ENCODE measurements around the gene DLG2.
A peak's percentile ranks its signal among the peaks of the same experiment; 100 is the strongest.

Gene DLG2

GRCh38 chr11:84757711-84758110 lies 869.4 kb downstream of the DLG2 start:
- no peak overlapping the region for H3K4me3 ChIP-seq (replicated peaks; ENCODE audit: insufficient read depth, low read length)
- no peak overlapping the region for H3K27ac ChIP-seq (replicated peaks)
- no peak for TF ChIP-seq GABPA (IDR thresholded peaks at IDR 0.05; ENCODE audit: low read depth)
- no peak for TF ChIP-seq REST (IDR thresholded peaks at IDR 0.05; ENCODE audit: insufficient replicate concordance, low read depth)
- TF ChIP-seq CTCF (IDR thresholded peaks at IDR 0.05; ENCODE audit: insufficient read depth, low read length), result no peak
- no peaks in the 10 kb centered on the region for H3K27me3 ChIP-seq (ENCODE audit: insufficient read depth, poor library complexity, severe bottlenecking)
- DNase-seq (ENCODE audit: low read depth in 1 of 2, low spot score in 1 of 2), result no peak

- Histone ChIP-seq H3K27me3 (ENCODE audit: insufficient read depth, poor library complexity, severe bottlenecking) (no peaks in the 10 kb centered on the region), H3K27ac (replicated peaks) (no peak overlapping the region), H3K4me3 (replicated peaks; ENCODE audit: insufficient read depth, low read length) (no peak overlapping the region)
- no peak for TF ChIP-seq REST (IDR thresholded peaks at IDR 0.05; ENCODE audit: insufficient replicate concordance, low read depth)
- TF ChIP-seq POLR2AphosphoS5 (IDR thresholded peaks at IDR 0.05; ENCODE audit: low read depth), result no peak
- TF ChIP-seq SPI1 (IDR thresholded peaks at IDR 0.05; ENCODE audit: borderline replicate concordance, low read depth), result no peak
- no peak for TF ChIP-seq CTCF (IDR thresholded peaks at IDR 0.05; ENCODE audit: insufficient read depth, low read length)
- no peak for TF ChIP-seq GABPA (IDR thresholded peaks at IDR 0.05; ENCODE audit: low read depth)
- no peak for DNase-seq (ENCODE audit: low read depth in 1 of 2, low spot score in 1 of 2)
Observed at GRCh38 chr11:84751371-84751770, 875.8 kb downstream of the DLG2 start.

GRCh38 chr11:84747871-84748270 lies 879.3 kb downstream of the DLG2 start:
- peak; percentile 43; the same call in 1 of the 2 replicates for TF ChIP-seq GABPA (IDR thresholded peaks at IDR 0.05; ENCODE audit: low read depth)
- TF ChIP-seq REST (IDR thresholded peaks at IDR 0.05; ENCODE audit: insufficient replicate concordance, low read depth), result no peak
- TF ChIP-seq POLR2AphosphoS5 (IDR thresholded peaks at IDR 0.05; ENCODE audit: low read depth), result peak; percentile 90
- peak in 1 of 2 experiments; percentile 19 for DNase-seq (ENCODE audit: low read depth in 1 of 2, low spot score in 1 of 2)
- Histone ChIP-seq H3K4me3 (replicated peaks; ENCODE audit: insufficient read depth, low read length) (no peak overlapping the region), H3K27ac (replicated peaks) (no peak overlapping the region), H3K27me3 (ENCODE audit: insufficient read depth, poor library complexity, severe bottlenecking) (no peaks in the 10 kb centered on the region)

- no peak for TF ChIP-seq GABPA (IDR thresholded peaks at IDR 0.05; ENCODE audit: low read depth)
- TF ChIP-seq SPI1 (IDR thresholded peaks at IDR 0.05; ENCODE audit: borderline replicate concordance, low read depth), result no peak
- no peak for TF ChIP-seq POLR2AphosphoS5 (IDR thresholded peaks at IDR 0.05; ENCODE audit: low read depth)
- no peak for TF ChIP-seq CTCF (IDR thresholded peaks at IDR 0.05; ENCODE audit: insufficient read depth, low read length)
- TF ChIP-seq REST (IDR thresholded peaks at IDR 0.05; ENCODE audit: insufficient replicate concordance, low read depth), result no peak
- no peak for DNase-seq (ENCODE audit: low read depth in 1 of 2, low spot score in 1 of 2)
- Histone ChIP-seq H3K4me3 (replicated peaks; ENCODE audit: insufficient read depth, low read length) (no peak overlapping the region), H3K27ac (replicated peaks) (no peak overlapping the region), H3K27me3 (ENCODE audit: insufficient read depth, poor library complexity, severe bottlenecking) (no peaks in the 10 kb centered on the region)
Observed at GRCh38 chr11:84740050-84740449, 887.1 kb downstream of the DLG2 start.
